Fibroblast of mammary gland (primary cell): ENCODE results near the gene ARHGEF38.

Experiments
- DNase-seq: peaks from one replicate; pipeline ENCODE4 v3.0.0-alpha.2; 2010; ENCODE audit warnings: low read depth
- H3K4me3 ChIP-seq: 2 replicates; pipeline ENCODE4 v1.5.1; 2011; ENCODE audit warnings: low read depth, mild to moderate bottlenecking, low read length, moderate library complexity; ENCODE audit not compliant: control insufficient read depth
- TF ChIP-seq, protein P1 (sequence below): conservative IDR thresholded peaks from 2 replicates; pipeline ENCODE4 v1.5.1; 2011; ENCODE audit warnings: low read depth, low read length, inconsistent platforms; ENCODE audit not compliant: control insufficient read depth, insufficient read depth

Gene ARHGEF38

GRCh38 chr4:105651884-105652283, 99.5 kb downstream of the ARHGEF38 start:
- no peak for DNase-seq
- no peak overlapping the region for H3K4me3 ChIP-seq
- TF ChIP-seq, protein P1, sequence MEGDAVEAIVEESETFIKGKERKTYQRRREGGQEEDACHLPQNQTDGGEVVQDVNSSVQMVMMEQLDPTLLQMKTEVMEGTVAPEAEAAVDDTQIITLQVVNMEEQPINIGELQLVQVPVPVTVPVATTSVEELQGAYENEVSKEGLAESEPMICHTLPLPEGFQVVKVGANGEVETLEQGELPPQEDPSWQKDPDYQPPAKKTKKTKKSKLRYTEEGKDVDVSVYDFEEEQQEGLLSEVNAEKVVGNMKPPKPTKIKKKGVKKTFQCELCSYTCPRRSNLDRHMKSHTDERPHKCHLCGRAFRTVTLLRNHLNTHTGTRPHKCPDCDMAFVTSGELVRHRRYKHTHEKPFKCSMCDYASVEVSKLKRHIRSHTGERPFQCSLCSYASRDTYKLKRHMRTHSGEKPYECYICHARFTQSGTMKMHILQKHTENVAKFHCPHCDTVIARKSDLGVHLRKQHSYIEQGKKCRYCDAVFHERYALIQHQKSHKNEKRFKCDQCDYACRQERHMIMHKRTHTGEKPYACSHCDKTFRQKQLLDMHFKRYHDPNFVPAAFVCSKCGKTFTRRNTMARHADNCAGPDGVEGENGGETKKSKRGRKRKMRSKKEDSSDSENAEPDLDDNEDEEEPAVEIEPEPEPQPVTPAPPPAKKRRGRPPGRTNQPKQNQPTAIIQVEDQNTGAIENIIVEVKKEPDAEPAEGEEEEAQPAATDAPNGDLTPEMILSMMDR, result no peak

DNA sequence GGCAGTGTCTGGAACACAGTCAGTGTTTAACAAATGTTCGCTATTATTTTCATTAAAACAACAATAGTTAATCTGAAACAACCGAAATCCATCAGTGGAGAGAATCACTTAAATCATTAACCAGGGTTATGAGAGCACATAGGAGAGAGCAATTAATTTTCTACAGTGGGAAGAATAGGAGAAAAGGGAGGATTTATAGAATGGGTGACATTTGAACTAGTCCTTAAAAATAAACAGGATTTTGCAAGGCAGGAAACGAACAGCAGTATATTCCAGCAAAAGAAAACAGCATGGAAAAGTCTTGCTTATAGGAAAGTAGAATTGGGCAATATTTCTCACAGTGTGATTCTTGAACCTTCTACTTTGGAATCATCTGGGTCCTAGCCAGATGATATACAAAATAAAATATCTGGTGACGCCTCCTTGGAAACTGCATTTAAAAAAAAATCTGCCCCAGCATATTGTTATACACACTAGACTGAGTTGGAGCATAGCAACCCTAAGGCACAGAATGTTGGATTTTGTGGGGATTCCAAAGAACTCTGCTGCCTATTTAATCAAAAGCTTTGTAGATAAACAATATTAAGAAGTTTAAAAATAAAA, 100.0 kb downstream of the ARHGEF38 start:
- H3K4me3 ChIP-seq, result no peak overlapping the region
- TF ChIP-seq, protein P1, result no peak

GRCh38 chr4:105657117-105657765, 104.8 kb downstream of the ARHGEF38 start:
- H3K4me3 ChIP-seq, result no peak overlapping the region
- TF ChIP-seq, protein P1, result no peak
- no peak for DNase-seq

More for the DNA sequence above, 100.0 kb downstream of the ARHGEF38 start:
- no peak for DNase-seq

DNA sequence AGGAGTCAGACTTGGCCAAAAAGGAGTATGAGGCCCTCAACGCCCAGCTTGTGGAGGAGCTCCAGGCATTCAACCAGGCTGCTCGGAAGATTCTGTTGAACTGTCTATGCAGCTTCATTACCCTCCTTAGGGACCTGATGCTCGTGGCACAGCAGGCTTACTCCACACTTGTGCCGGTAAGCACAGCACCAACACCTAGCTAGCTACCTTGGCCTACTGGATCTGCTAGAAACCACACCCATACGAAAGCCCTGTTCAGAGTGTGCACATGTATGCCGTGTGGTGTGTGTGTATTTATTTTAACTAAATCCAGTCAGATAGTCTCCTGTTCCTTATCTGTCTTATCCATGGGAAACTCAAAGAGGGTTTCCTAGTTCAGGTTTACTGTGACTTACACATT, 106.8 kb downstream of the ARHGEF38 start:
- DNase-seq, result no peak
- no peak overlapping the region for H3K4me3 ChIP-seq

GRCh38 chr4:105661028-105661427, 108.6 kb downstream of the ARHGEF38 start:
- TF ChIP-seq, protein P1, result no peak
- no peak for DNase-seq
- no peak overlapping the region for H3K4me3 ChIP-seq

More for the DNA sequence above, 106.8 kb downstream of the ARHGEF38 start:
- TF ChIP-seq, protein P1, result no peak

- TF ChIP-seq, protein P1, result no peak
- no peak overlapping the region for H3K4me3 ChIP-seq
- no peak for DNase-seq
These were observed 110.7 kb downstream of the ARHGEF38 start for GRCh38 chr4:105662935-105663675.
